Panc1 (cell line): ENCODE results near the gene PIH1D1. TPM values are rescaled to one million over a fixed set of nuclear protein-coding genes. Genes with fewer than 3 reads are reported as not detected.
A peak's percentile ranks its signal among the peaks of the same experiment; 100 is the strongest.

Experiments
- ATAC-seq: fragments of 200-7000 bp; cut with Tn5 transposase; 2 replicates; pipeline ENCODE4 v1.9.1; 2020; ENCODE audit warnings: mild to moderate bottlenecking, moderate library complexity
- BruUV-seq: library from RNA; stranded (reverse); fragments of 400-500 nt; replicated peaks from 2 replicates; lab custom pipeline; 2021; lab: Mats Ljungman, UMichigan
- CTCF ChIA-PET: fragments of 300-600 bp; sonication (Branson Sonifier 250); formaldehyde crosslinking; loops from one replicate; lab custom pipeline; 2022; ENCODE audit warnings: antibody characterized with exemption; lab: Charles Lee
- POLR2A ChIA-PET: fragments of 300-600 bp; sonication (Branson Sonifier 250); formaldehyde crosslinking; loops from one replicate; lab custom pipeline; 2022; ENCODE audit warnings: antibody characterized with exemption; lab: Charles Lee
- DNase-seq: peaks from one replicate; pipeline ENCODE4 v3.0.0-alpha.2; 2010; ENCODE audit warnings: low read depth, low spot score
- H3K27ac ChIP-seq: 2 replicates; pipeline ENCODE4 v1.5.1; 2011; ENCODE audit warnings: mild to moderate bottlenecking, low read length, inconsistent platforms
- H3K27me3 ChIP-seq: fragments of 200-500 bp; sonication (Bioruptor generic); 2 replicates; pipeline ENCODE4 v1.6.0; 2014; ENCODE audit warnings: low read length, inconsistent platforms; ENCODE audit not compliant: control insufficient read depth, insufficient read depth
- H3K36me3 ChIP-seq: fragments of 200-500 bp; sonication (Bioruptor generic); 2 replicates; pipeline ENCODE4 v1.5.1; 2014; ENCODE audit warnings: inconsistent platforms, mild to moderate bottlenecking, low read length, moderate library complexity; ENCODE audit not compliant: control insufficient read depth, insufficient read depth
- H3K4me1 ChIP-seq: 2 replicates; pipeline ENCODE4 v1.5.1; 2011; ENCODE audit warnings: inconsistent platforms, mild to moderate bottlenecking, low read length, moderate library complexity; ENCODE audit not compliant: control insufficient read depth, insufficient read depth
- H3K4me3 ChIP-seq, 2 experiments: 2 replicates each; pipeline ENCODE4 v1.5.1; 2011 to 2012; ENCODE audit warnings: low read depth in 2 of 2, low read length in 2 of 2, mild to moderate bottlenecking in 2 of 2, inconsistent platforms in 1 of 2, moderate library complexity in 1 of 2
- H3K9me3 ChIP-seq: fragments of 200-500 bp; sonication (Bioruptor generic); 2 replicates; pipeline ENCODE4 v1.5.1; 2014; ENCODE audit warnings: low read depth, mild to moderate bottlenecking, inconsistent platforms, low read length, moderate library complexity; ENCODE audit not compliant: control insufficient read depth, insufficient read depth
- POLR2AphosphoS5 ChIP-seq: IDR thresholded peaks from 2 replicates; pipeline ENCODE4 v1.6.1; 2012; ENCODE audit warnings: mild to moderate bottlenecking, low read depth, low read length, moderate library complexity
- REST ChIP-seq, 2 experiments: IDR thresholded peaks; 2 replicates each; pipeline ENCODE4 v1.6.1; 2011 to 2012; ENCODE audit warnings: low read depth in 2 of 2, control low read depth in 1 of 2, low read length in 1 of 2, mild to moderate bottlenecking in 1 of 2, moderate library complexity in 1 of 2; ENCODE audit not compliant: insufficient read depth in 1 of 2
- SIN3A ChIP-seq: IDR thresholded peaks from 2 replicates; pipeline ENCODE4 v1.6.1; 2012; ENCODE audit warnings: low read depth, mild to moderate bottlenecking, low read length, moderate library complexity, borderline replicate concordance; ENCODE audit not compliant: insufficient read depth
- TCF7L2 ChIP-seq: IDR thresholded peaks from 2 replicates; pipeline ENCODE4 v1.6.1; 2011; ENCODE audit warnings: mild to moderate bottlenecking, low read depth, low read length, inconsistent platforms
- in situ Hi-C: cut with HindIII; loops from 2 replicates; pipeline ENCODE4 v1.10.0; 2016; ENCODE audit warnings: low sequenced_read_pairs, low pct_unique_long_range_greater_than_20kb
- intact Hi-C: fragments of 100-400 bp; cut with micrococcal nuclease; formaldehyde crosslinking; loops from one replicate; pipeline ENCODE4 v1.10.0; 2022; ENCODE audit not compliant: unreplicated experiment
- total RNA-seq: library from RNA; stranded (reverse); gene quantifications from one replicate; pipeline ENCODE4 v1.2.1, GENCODE V29; 2021; ENCODE audit not compliant: unreplicated experiment
- TF ChIP-seq, protein P1 (sequence below): fragments of 450-650 bp; IDR thresholded peaks from 2 replicates; pipeline ENCODE4 v1.5.1; 2017; ENCODE audit warnings: mild to moderate bottlenecking

PIH1D1 gene
- total RNA-seq, 1 experiment from 2014 or later = 78.5 TPM

GRCh38 chr19:49453013-49453756 lies 1.6 kb upstream of the PIH1D1 start, which contains the start of gene ALDH16A1:
Gene ALDH16A1, plus strand, starts transcription at chr19:49453225. Its CDS starts 107 bp downstream, at chr19:49453332.
- DNase-seq (peak; percentile 75), ATAC-seq (peak; percentile 95)
- H3K27me3 ChIP-seq = no peaks in the 10 kb centered on the region
- ChIA-PET CTCF (interaction anchor here (0.6 kb wide), 3 partner anchors 74 to 308 kb away, joined by 3 to 6 read pairs (median 3); partner anchors contain the start of genes RCN3 and SCAF1), POLR2A (interaction anchor here (0.6 kb wide), 2 partner anchors 83 to 222 kb away, joined by 3 to 4 read pairs; no protein-coding TSS in a partner anchor)
- BruUV-seq = no TSS peak
- peak within 1 kb of the TSS; percentile 77 to 96 for H3K4me3 ChIP-seq
- no peaks in the 10 kb centered on the region for H3K9me3 ChIP-seq
- intact Hi-C loops = no loop called here
- no peaks in the 10 kb centered on the region; the same call in 1 of the 2 replicates for H3K4me1 ChIP-seq
- TF ChIP-seq POLR2AphosphoS5 = peak; percentile 87
- TF ChIP-seq, protein P1, sequence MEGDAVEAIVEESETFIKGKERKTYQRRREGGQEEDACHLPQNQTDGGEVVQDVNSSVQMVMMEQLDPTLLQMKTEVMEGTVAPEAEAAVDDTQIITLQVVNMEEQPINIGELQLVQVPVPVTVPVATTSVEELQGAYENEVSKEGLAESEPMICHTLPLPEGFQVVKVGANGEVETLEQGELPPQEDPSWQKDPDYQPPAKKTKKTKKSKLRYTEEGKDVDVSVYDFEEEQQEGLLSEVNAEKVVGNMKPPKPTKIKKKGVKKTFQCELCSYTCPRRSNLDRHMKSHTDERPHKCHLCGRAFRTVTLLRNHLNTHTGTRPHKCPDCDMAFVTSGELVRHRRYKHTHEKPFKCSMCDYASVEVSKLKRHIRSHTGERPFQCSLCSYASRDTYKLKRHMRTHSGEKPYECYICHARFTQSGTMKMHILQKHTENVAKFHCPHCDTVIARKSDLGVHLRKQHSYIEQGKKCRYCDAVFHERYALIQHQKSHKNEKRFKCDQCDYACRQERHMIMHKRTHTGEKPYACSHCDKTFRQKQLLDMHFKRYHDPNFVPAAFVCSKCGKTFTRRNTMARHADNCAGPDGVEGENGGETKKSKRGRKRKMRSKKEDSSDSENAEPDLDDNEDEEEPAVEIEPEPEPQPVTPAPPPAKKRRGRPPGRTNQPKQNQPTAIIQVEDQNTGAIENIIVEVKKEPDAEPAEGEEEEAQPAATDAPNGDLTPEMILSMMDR = no peak
- H3K27ac ChIP-seq = peak within 1 kb of the TSS; percentile 99
- H3K36me3 ChIP-seq = no peaks in the 10 kb centered on the region; the same call in 1 of the 2 replicates
- in situ Hi-C loops = no loop called here

DNA sequence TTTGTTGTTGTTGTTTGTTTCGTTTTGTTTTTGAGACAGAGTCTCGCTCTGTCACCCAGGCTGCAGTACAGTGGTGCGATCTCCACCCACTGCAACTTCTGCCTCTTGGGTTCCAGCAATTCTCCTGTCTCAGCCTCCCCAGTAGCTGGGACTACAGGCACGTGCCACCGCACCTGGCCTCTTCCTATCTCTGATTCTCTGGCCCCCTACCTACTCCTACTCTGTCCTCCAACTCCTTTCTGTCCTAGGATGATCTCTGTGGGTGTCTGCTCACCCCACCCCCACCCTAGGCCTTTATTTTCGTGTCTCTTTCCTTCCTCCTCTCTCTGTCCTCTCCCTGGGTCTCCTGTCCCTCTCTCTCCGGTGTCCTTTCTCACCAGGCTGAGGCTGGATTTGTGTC lies 1.2 kb downstream of the PIH1D1 start:
- DNase-seq (no peak), ATAC-seq (no peak)
- in situ Hi-C loops = no loop called here
- BruUV-seq = no TSS peak
- Histone ChIP-seq H3K36me3 (no peaks in the 10 kb centered on the region; the same call in 1 of the 2 replicates), H3K4me3 (peak overlapping the region; percentile 77 to 90), H3K4me1 (no peaks in the 10 kb centered on the region; the same call in 1 of the 2 replicates), H3K27me3 (no peaks in the 10 kb centered on the region), H3K9me3 (no peaks in the 10 kb centered on the region), H3K27ac (peak overlapping the region; percentile 7)
- TF ChIP-seq REST (IDR thresholded peaks at IDR 0.05; ENCODE audit: insufficient read depth in 1 of 2, low read depth in 2 of 2, low read length in 1 of 2) (no peak), SIN3A (no peak), POLR2AphosphoS5 (no peak), TCF7L2 (no peak)
- TF ChIP-seq, protein P1 = no peak
- POLR2A ChIA-PET = no interaction called here
- CTCF ChIA-PET = no interaction called here
- intact Hi-C loops = no loop called here
